ENCODE data around the gene NEUROG1. TPM values are rescaled to one million over a fixed set of nuclear protein-coding genes. Genes with fewer than 3 reads are reported as not detected.

NEUROG1 gene
- total RNA-seq, 1 experiment from 2014 or later, result not detected

GRCh38 chr5:135543485-135544304 lies 7.9 kb upstream of the NEUROG1 start:
- ChIA-PET CTCF (interaction anchor here (0.6 to 32.2 kb wide), 7 partner anchors 8 to 191 kb away, joined by 3 to 2166 read pairs (median 50); partner anchors contain the start of gene TIFAB), POLR2A (no interaction called here)
- H3K27ac Mint-ChIP-seq (ENCODE audit: low read depth, unreplicated experiment), result no peak overlapping the region
- DNase-seq (ENCODE audit: unreplicated experiment), result no peak
- no TSS peak for BruUV-seq (replicated peaks)
- TF ChIP-seq, protein P1, sequence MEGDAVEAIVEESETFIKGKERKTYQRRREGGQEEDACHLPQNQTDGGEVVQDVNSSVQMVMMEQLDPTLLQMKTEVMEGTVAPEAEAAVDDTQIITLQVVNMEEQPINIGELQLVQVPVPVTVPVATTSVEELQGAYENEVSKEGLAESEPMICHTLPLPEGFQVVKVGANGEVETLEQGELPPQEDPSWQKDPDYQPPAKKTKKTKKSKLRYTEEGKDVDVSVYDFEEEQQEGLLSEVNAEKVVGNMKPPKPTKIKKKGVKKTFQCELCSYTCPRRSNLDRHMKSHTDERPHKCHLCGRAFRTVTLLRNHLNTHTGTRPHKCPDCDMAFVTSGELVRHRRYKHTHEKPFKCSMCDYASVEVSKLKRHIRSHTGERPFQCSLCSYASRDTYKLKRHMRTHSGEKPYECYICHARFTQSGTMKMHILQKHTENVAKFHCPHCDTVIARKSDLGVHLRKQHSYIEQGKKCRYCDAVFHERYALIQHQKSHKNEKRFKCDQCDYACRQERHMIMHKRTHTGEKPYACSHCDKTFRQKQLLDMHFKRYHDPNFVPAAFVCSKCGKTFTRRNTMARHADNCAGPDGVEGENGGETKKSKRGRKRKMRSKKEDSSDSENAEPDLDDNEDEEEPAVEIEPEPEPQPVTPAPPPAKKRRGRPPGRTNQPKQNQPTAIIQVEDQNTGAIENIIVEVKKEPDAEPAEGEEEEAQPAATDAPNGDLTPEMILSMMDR (IDR thresholded peaks at IDR 0.05; ENCODE audit: unreplicated experiment), result no peak
- no peaks in the 10 kb centered on the region for H3K4me1 Mint-ChIP-seq (ENCODE audit: insufficient read depth, unreplicated experiment)
- no peaks in the 10 kb centered on the region for H3K27me3 Mint-ChIP-seq (ENCODE audit: insufficient read depth, unreplicated experiment)
- no peak overlapping the region for H3K4me3 Mint-ChIP-seq (ENCODE audit: unreplicated experiment)
- H3K36me3 Mint-ChIP-seq (ENCODE audit: insufficient read depth, unreplicated experiment), result no peaks in the 10 kb centered on the region
- intact Hi-C loops (cut with micrococcal nuclease), result no loop called here
- no peaks in the 10 kb centered on the region for H3K9me3 Mint-ChIP-seq (ENCODE audit: unreplicated experiment)

- H3K36me3 Mint-ChIP-seq (ENCODE audit: insufficient read depth, unreplicated experiment), result no peaks in the 10 kb centered on the region
- BruUV-seq (replicated peaks), result no TSS peak
- H3K4me3 Mint-ChIP-seq (ENCODE audit: unreplicated experiment), result no peak overlapping the region
- CTCF ChIA-PET, result interaction anchor here (0.6 to 4.6 kb wide), 6 partner anchors 9 to 192 kb away, joined by 3 to 53 read pairs (median 10); no protein-coding TSS in a partner anchor
- no peak overlapping the region for H3K27ac Mint-ChIP-seq (ENCODE audit: low read depth, unreplicated experiment)
- no peaks in the 10 kb centered on the region for H3K27me3 Mint-ChIP-seq (ENCODE audit: insufficient read depth, unreplicated experiment)
- H3K4me1 Mint-ChIP-seq (ENCODE audit: insufficient read depth, unreplicated experiment), result no peaks in the 10 kb centered on the region
- intact Hi-C loops (cut with micrococcal nuclease), result no loop called here
- POLR2A ChIA-PET, result no interaction called here
- TF ChIP-seq, protein P1 (IDR thresholded peaks at IDR 0.05; ENCODE audit: unreplicated experiment), result no peak
- no peak for DNase-seq (ENCODE audit: unreplicated experiment)
- H3K9me3 Mint-ChIP-seq (ENCODE audit: unreplicated experiment), result no peaks in the 10 kb centered on the region
Observed at GRCh38 chr5:135543001-135543484, 7.3 kb upstream of the NEUROG1 start.

DNA sequence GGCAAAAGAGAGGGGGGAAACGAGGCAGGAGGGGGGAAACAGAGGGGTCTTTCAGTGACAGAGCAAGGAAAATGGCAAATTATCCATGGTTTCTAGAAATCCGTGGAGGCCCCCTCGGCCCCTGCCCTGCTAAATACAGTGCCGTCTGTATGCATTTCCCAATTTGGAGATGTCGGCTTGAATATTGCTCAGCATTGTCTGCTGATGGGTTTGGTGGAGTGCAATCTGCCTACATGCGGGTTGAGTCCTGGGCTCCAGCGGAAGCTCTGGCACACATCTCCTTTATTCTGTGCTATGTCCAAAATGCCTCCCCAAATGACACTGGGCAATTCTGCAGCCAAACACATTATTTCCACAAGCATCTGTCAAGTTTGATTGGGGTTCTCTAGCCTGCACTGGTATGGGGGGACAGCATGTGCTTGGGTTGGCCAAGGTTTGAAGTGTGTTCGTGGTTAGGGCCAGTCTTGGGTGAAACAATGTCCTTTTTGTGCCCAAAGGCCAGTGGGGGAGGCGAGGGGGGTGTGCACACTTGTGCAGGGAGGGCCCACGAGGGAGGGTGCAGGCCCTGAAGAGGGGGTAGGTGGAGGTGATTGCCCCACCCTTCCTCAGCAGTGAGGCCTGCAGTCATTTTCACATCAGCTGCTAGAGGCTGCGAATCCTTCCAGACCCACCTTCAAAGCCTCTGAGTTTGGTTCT lies 6.2 kb upstream of the NEUROG1 start:
- H3K9me3 Mint-ChIP-seq (ENCODE audit: unreplicated experiment), result no peaks in the 10 kb centered on the region
- TF ChIP-seq, protein P1 (IDR thresholded peaks at IDR 0.05; ENCODE audit: unreplicated experiment), result no peak
- DNase-seq (ENCODE audit: unreplicated experiment), result no peak
- no TSS peak for BruUV-seq (replicated peaks)
- intact Hi-C loops (cut with micrococcal nuclease), result no loop called here
- H3K4me1 Mint-ChIP-seq (ENCODE audit: insufficient read depth, unreplicated experiment), result no peaks in the 10 kb centered on the region
- no peaks in the 10 kb centered on the region for H3K27me3 Mint-ChIP-seq (ENCODE audit: insufficient read depth, unreplicated experiment)
- ChIA-PET CTCF (interaction anchor here (2.4 to 4.6 kb wide), 4 partner anchors 10 to 84 kb away, joined by 7 to 53 read pairs (median 32); no protein-coding TSS in a partner anchor), POLR2A (no interaction called here)
- H3K36me3 Mint-ChIP-seq (ENCODE audit: insufficient read depth, unreplicated experiment), result no peaks in the 10 kb centered on the region
- H3K27ac Mint-ChIP-seq (ENCODE audit: low read depth, unreplicated experiment), result no peak overlapping the region
- H3K4me3 Mint-ChIP-seq (ENCODE audit: unreplicated experiment), result no peak overlapping the region

- Mint-ChIP-seq H3K27ac (ENCODE audit: low read depth, unreplicated experiment) (no peak overlapping the region), H3K9me3 (ENCODE audit: unreplicated experiment) (no peaks in the 10 kb centered on the region), H3K36me3 (ENCODE audit: insufficient read depth, unreplicated experiment) (no peaks in the 10 kb centered on the region), H3K4me1 (ENCODE audit: insufficient read depth, unreplicated experiment) (no peaks in the 10 kb centered on the region), H3K27me3 (ENCODE audit: insufficient read depth, unreplicated experiment) (no peaks in the 10 kb centered on the region), H3K4me3 (ENCODE audit: unreplicated experiment) (no peak overlapping the region)
- TF ChIP-seq, protein P1 (IDR thresholded peaks at IDR 0.05; ENCODE audit: unreplicated experiment), result no peak
- CTCF ChIA-PET, result interaction anchor here (0.5 to 4.6 kb wide), 12 partner anchors 12 to 814 kb away, joined by 3 to 53 read pairs (median 3); no protein-coding TSS in a partner anchor
- POLR2A ChIA-PET, result no interaction called here
- no peak for DNase-seq (ENCODE audit: unreplicated experiment)
- BruUV-seq (replicated peaks), result no TSS peak
- intact Hi-C loops (cut with micrococcal nuclease), result no loop called here
Observed at GRCh38 chr5:135539430-135540005, 3.8 kb upstream of the NEUROG1 start.

Measured in MCF 10A (cell line).